ENCODE data around the gene KRT82.

KRT82 gene

GRCh38 chr12:52392465-52393007 lies 13.6 kb downstream of the KRT82 start:
- H3K36me3 ChIP-seq (replicated peaks) = no peaks in the 10 kb centered on the region
- in situ Hi-C loops (cut with HindIII; ENCODE audit: low pct_ligation_motif_present, low sequenced_read_pairs) = loop anchor here (25.0 kb wide), 1 partner anchor 470 kb away; no protein-coding TSS in a partner anchor
- no peak overlapping the region for H3K27ac ChIP-seq

GRCh38 chr12:52391618-52392002 lies 14.5 kb downstream of the KRT82 start:
- H3K27me3 ChIP-seq (replicated peaks) = peaks cover 11% of the 10 kb centered on the region
- H3K36me3 ChIP-seq (replicated peaks) = no peaks in the 10 kb centered on the region
- no peak for DNase-seq
- H3K27ac ChIP-seq = no peak overlapping the region
- in situ Hi-C loops (cut with HindIII; ENCODE audit: low pct_ligation_motif_present, low sequenced_read_pairs) = loop anchor here (25.0 kb wide), 1 partner anchor 471 kb away; no protein-coding TSS in a partner anchor
- TF ChIP-seq CTCF (IDR thresholded peaks at IDR 0.05; ENCODE audit: low read depth, low read length, missing control alignments) = no peak
- no peak overlapping the region for H3K4me3 ChIP-seq (ENCODE audit: low read depth, low read length)

More at GRCh38 chr12:52392465-52393007, 13.6 kb downstream of the KRT82 start:
- TF ChIP-seq CTCF (IDR thresholded peaks at IDR 0.05; ENCODE audit: low read depth, low read length, missing control alignments) = no peak
- no peak for DNase-seq
- Histone ChIP-seq H3K4me3 (ENCODE audit: low read depth, low read length) (no peak overlapping the region), H3K27me3 (replicated peaks) (peaks cover 6% of the 10 kb centered on the region)

GRCh38 chr12:52390739-52391617 lies 15.2 kb downstream of the KRT82 start:
- DNase-seq = peak; percentile 32
- peak; percentile 87 for TF ChIP-seq CTCF (IDR thresholded peaks at IDR 0.05; ENCODE audit: low read depth, low read length, missing control alignments)
- no peak overlapping the region for H3K4me3 ChIP-seq (ENCODE audit: low read depth, low read length)
- in situ Hi-C loops (cut with HindIII; ENCODE audit: low pct_ligation_motif_present, low sequenced_read_pairs) = loop anchor here (25.0 kb wide), 1 partner anchor 471 kb away; no protein-coding TSS in a partner anchor
- H3K27ac ChIP-seq = no peak overlapping the region
- H3K27me3 ChIP-seq (replicated peaks) = peaks cover 11% of the 10 kb centered on the region
- no peaks in the 10 kb centered on the region for H3K36me3 ChIP-seq (replicated peaks)

- no peak for TF ChIP-seq CTCF (IDR thresholded peaks at IDR 0.05; ENCODE audit: low read depth, low read length, missing control alignments)
- Histone ChIP-seq H3K4me3 (ENCODE audit: low read depth, low read length) (no peak overlapping the region), H3K36me3 (replicated peaks) (no peaks in the 10 kb centered on the region), H3K27ac (no peak overlapping the region), H3K27me3 (replicated peaks) (peaks cover 11% of the 10 kb centered on the region)
- in situ Hi-C loops (cut with HindIII; ENCODE audit: low pct_ligation_motif_present, low sequenced_read_pairs) = loop anchor here (25.0 kb wide), 1 partner anchor 473 kb away; no protein-coding TSS in a partner anchor
- no peak for DNase-seq
Observed at GRCh38 chr12:52389313-52390207, 16.6 kb downstream of the KRT82 start.

- DNase-seq = no peak
- Histone ChIP-seq H3K27me3 (replicated peaks) (peaks cover 11% of the 10 kb centered on the region), H3K4me3 (ENCODE audit: low read depth, low read length) (no peak overlapping the region), H3K36me3 (replicated peaks) (no peaks in the 10 kb centered on the region), H3K27ac (no peak overlapping the region)
- in situ Hi-C loops (cut with HindIII; ENCODE audit: low pct_ligation_motif_present, low sequenced_read_pairs) = loop anchor here (25.0 kb wide), 1 partner anchor 474 kb away; no protein-coding TSS in a partner anchor
- TF ChIP-seq CTCF (IDR thresholded peaks at IDR 0.05; ENCODE audit: low read depth, low read length, missing control alignments) = no peak
Observed at GRCh38 chr12:52387859-52388258, 18.3 kb downstream of the KRT82 start.

Data from brain microvascular endothelial cell (primary cell).